A204.1 (cell line): Measurements from ENCODE around the gene REN.

Source experiments
- FAIRE-seq: peaks from 2 replicates; lab custom pipeline; 2012; peaks lifted over from hg19 to GRCh38; lab: Jason Lieb, UNC

REN gene

GRCh38 chr1:204130981-204131892 is 34.9 kb downstream of the REN start:
- no peak for FAIRE-seq

GRCh38 chr1:204130178-204130577 is 36.0 kb downstream of the REN start:
- FAIRE-seq: no peak

- FAIRE-seq: no peak
These were observed 36.9 kb downstream of the REN start for GRCh38 chr1:204128964-204129896.

GRCh38 chr1:204128464-204128963 is 37.6 kb downstream of the REN start:
- no peak for FAIRE-seq

GRCh38 chr1:204127597-204128242 is 38.4 kb downstream of the REN start:
- no peak for FAIRE-seq

- no peak for FAIRE-seq
These were observed 39.2 kb downstream of the REN start for GRCh38 chr1:204126956-204127355.

- FAIRE-seq: no peak
These were observed 39.8 kb downstream of the REN start for GRCh38 chr1:204126386-204126785.

- no peak for FAIRE-seq
These were observed 40.3 kb downstream of the REN start for GRCh38 chr1:204125759-204126351.

- FAIRE-seq: no peak
These were observed 41.5 kb downstream of the REN start for GRCh38 chr1:204124639-204125038.

- no peak for FAIRE-seq
These were observed 42.8 kb downstream of the REN start for GRCh38 chr1:204123376-204123775.

GRCh38 chr1:204121840-204122555 is 44.1 kb downstream of the REN start:
- no peak for FAIRE-seq

GRCh38 chr1:204116539-204116938 is 49.6 kb downstream of the REN start:
- no peak for FAIRE-seq

- no peak for FAIRE-seq
These were observed 51.0 kb downstream of the REN start for GRCh38 chr1:204115116-204115515.

GRCh38 chr1:204114606-204115005 is 51.5 kb downstream of the REN start:
- no peak for FAIRE-seq

GRCh38 chr1:204113896-204114295 is 52.2 kb downstream of the REN start:
- no peak for FAIRE-seq

GRCh38 chr1:204112876-204113730 is 53.0 kb downstream of the REN start:
- no peak for FAIRE-seq

- FAIRE-seq: no peak
These were observed 55.1 kb downstream of the REN start for GRCh38 chr1:204110894-204111633.

- no peak for FAIRE-seq
These were observed 57.6 kb downstream of the REN start for GRCh38 chr1:204108312-204109141.

- no peak for FAIRE-seq
These were observed 58.2 kb downstream of the REN start for GRCh38 chr1:204107892-204108291.
